ENCODE data around the gene LAMA3.

Gene LAMA3

DNA sequence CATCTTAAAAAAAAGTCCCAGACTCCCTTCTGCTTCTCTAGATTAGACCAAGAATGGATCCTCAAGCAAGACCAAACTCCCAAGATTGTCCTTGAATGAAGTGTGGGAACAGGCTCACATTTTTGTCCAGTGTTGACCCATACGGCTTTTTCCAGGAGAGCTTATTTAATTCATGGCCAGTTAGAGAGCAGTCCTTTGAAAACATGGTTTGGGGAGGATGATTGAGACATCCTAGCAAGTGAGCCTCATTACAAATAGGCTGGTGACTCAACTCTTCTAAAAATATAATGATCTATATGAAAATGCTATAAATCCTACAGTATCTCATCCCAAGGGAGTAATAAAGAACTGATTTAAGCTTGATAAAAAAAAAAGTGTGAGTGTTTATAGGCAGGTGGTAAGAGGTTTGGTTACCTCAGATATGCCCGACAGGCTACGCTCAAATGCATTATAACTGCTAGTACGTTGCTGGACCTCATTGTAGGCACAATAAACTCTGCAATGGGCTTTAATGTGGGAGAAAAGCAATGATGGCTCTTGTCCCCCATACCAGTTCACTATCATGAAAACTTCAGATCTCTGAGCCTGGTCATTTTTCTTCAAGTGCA, 43.6 kb upstream of the LAMA3 start:
- TF ChIP-seq, protein P1, sequence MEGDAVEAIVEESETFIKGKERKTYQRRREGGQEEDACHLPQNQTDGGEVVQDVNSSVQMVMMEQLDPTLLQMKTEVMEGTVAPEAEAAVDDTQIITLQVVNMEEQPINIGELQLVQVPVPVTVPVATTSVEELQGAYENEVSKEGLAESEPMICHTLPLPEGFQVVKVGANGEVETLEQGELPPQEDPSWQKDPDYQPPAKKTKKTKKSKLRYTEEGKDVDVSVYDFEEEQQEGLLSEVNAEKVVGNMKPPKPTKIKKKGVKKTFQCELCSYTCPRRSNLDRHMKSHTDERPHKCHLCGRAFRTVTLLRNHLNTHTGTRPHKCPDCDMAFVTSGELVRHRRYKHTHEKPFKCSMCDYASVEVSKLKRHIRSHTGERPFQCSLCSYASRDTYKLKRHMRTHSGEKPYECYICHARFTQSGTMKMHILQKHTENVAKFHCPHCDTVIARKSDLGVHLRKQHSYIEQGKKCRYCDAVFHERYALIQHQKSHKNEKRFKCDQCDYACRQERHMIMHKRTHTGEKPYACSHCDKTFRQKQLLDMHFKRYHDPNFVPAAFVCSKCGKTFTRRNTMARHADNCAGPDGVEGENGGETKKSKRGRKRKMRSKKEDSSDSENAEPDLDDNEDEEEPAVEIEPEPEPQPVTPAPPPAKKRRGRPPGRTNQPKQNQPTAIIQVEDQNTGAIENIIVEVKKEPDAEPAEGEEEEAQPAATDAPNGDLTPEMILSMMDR (conservative IDR thresholded peaks at IDR 0.05; ENCODE audit: low read depth, low read length), result no peak
- no peak for DNase-seq (ENCODE audit: low read depth)
- H3K4me3 ChIP-seq (ENCODE audit: low read length), result no peak overlapping the region

DNA sequence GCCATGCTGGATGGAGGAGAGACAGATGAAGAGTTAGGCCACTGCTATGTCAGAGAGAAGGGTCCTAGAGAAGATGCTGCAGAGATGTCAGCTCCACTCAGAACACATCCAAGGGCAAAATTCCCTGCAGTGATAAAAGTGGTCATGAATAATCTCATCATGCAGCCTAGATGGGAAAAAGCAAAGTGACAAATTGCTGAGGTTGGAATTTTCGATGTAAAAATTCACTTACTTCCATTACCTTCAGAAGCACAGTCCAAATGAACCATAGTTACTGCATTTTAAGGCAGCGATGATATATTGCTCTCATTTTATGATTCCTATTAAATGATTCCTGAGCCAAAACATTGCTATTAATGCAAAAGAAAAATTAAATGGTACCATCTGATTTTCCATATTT, 43.0 kb upstream of the LAMA3 start:
- no peak for DNase-seq (ENCODE audit: low read depth)
- no peak overlapping the region for H3K4me3 ChIP-seq (ENCODE audit: low read length)
- TF ChIP-seq, protein P1 (conservative IDR thresholded peaks at IDR 0.05; ENCODE audit: low read depth, low read length), result no peak

DNA sequence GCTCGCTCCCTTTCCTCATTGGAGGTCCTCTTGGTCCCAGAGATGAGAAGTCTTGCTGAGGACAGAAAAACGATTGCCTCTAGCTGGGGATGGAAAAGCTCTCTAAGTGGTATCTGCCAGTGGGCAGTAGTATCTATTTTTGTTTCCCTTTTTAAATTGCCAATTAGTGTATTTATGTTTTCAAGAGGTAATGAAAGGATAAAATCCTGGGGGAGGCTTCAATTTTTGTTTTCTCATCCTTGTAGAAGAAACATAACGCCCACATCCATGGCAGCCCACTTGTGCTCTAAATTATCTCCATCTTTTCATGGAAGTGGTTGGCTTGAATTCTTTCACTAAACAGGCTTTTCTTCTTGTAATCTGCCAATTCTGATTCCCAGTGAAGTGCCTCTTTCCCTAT, 40.8 kb upstream of the LAMA3 start:
- no peak overlapping the region for H3K4me3 ChIP-seq (ENCODE audit: low read length)
- DNase-seq (ENCODE audit: low read depth), result no peak
- TF ChIP-seq, protein P1 (conservative IDR thresholded peaks at IDR 0.05; ENCODE audit: low read depth, low read length), result no peak

DNA sequence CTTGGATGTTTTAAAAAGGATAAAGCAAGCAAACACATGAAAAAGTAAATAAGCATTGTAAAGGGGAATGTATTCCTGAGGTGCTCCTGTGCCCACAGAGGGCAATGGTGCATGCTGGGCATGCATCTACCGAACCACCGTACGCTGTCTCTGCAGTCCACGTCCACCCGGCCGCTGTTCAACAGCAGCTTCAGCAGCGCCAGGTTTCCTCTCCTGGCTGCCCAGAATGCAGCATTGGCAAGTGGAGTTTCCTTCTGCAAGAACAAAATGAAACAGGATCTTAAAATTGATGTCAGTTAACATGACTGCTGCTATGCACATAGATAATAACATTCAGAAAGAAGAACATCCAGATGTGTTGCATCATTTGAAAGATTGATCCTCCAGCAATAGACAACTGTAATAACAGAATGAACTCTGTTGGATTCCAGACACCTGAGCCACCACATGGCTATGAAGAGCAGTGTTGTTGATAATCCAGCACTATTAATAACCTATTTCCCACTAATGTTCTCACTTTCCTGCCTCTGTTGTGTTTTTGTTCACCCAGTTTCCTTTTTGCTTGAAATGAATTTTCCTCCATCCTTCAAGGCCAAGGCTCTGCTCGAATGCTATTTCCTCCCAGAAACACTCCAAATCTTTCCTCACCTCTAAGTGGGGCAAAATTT, 40.2 kb upstream of the LAMA3 start:
- no peak for DNase-seq (ENCODE audit: low read depth)
- H3K4me3 ChIP-seq (ENCODE audit: low read length), result no peak overlapping the region
- TF ChIP-seq, protein P1 (conservative IDR thresholded peaks at IDR 0.05; ENCODE audit: low read depth, low read length), result no peak

DNA sequence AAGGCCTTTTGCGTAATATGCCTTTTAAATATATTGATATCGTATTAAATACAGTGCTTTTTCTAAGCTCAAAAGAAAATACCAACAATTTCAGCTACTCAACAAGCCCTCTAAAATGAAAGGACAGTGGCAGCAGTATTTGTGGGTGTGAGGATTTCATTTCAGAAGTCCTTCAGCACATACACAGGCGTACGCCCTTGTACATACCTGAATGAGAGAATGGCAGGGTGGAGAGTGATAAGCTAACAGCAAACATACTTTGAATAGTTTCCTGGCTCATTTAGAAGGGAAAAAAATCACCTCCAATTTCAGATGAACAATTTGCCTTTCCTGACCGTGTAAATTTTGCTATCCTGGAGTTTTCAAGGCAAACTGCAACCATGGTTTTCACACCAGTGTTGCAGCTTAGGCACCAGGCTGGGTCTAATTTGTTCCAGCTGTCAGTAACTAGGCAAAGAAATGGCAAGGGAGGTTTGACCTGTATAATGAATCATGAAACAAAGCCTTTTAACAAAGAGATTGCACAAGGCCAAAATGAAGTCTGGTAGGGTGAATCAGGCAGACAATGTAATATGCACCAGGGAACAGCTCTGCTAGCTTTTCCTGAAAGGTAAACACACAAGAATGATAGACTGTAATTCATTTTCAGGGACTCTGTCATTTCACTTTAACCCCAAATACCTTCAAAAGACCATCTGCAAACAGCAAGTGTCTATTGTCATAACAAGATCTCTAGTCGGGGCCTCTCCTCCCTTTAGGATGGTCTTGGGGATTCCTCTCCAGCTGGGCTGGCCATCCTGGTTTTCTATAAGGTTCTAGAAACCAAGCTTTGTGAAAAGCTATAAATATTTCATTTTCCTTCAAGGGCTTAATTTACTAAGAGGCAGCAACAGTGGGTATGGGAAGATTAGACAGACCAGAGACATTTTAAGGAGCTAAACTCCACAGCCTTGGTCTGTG, 38.0 kb upstream of the LAMA3 start:
- TF ChIP-seq, protein P1 (conservative IDR thresholded peaks at IDR 0.05; ENCODE audit: low read depth, low read length), result no peak
- peak; percentile 40 for DNase-seq (ENCODE audit: low read depth)
- no peak overlapping the region for H3K4me3 ChIP-seq (ENCODE audit: low read length)

DNA sequence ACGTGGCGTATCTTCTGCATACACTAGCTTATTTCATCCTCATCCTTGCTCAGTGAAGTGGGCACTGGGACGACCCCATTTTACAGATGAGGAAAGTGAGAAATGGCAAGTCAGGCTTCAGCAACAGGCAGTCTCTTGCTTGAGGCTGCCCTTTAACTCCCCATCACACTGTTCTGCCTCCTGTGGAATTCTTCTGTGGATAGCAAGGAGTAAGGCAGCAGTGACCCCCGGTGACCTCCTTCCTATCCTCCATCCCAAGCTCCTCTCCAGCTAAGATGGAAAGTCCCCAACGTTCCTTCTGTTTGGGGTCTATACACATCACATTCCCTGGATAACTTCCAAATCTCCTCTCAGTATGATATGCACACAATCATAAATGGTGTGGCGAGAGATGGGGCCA, 37.0 kb upstream of the LAMA3 start:
- TF ChIP-seq, protein P1 (conservative IDR thresholded peaks at IDR 0.05; ENCODE audit: low read depth, low read length), result no peak
- no peak for DNase-seq (ENCODE audit: low read depth)
- no peak overlapping the region for H3K4me3 ChIP-seq (ENCODE audit: low read length)

Measured in retinal pigment epithelial cell (primary cell).